ENCODE measurements around the gene ABHD14A. TPM values are rescaled to one million over a fixed set of nuclear protein-coding genes. Genes with fewer than 3 reads are reported as not detected.

Gene ABHD14A
- polyA plus RNA-seq, 2 of the 4 experiments (the other 2 are of a cell fraction) = 6.3 to 9.5 TPM

DNA sequence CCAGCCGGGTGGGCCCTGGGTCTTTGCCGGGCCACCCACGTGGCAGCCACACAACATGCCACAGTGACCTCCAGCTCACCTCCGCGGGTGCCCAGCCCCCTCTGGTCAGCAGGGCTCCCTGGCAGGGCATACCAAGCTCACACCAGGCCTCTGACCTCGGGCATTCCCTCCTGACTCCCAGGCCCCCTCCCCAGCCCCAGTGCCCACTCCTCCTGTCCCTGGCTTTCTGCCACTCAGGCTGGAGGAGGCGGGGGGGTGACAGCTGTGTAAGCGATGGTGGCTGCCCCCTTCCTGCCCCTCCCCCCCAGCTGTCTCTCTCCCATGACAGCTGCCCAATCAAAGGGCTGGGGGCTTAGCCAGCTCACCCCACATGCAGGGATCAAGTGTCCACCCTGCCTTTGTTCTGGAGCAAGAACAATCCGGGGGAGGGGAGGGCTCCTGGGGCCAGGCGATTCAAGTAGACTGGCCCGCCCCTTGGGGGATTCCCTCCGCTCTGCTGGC lies 10.9 kb upstream of the ABHD14A start:
- no peak overlapping the region for H3K4me3 ChIP-seq
- ATAC-seq (no peak), DNase-seq (ENCODE audit: low read depth in 1 of 2, low spot score in 1 of 2) (no peak), FAIRE-seq (no peak)
- H3K4me2 ChIP-seq = no peak overlapping the region
- no peak for TF ChIP-seq EHMT2 (IDR thresholded peaks at IDR 0.05; ENCODE audit: low read depth)
- no peak for TF ChIP-seq HEYL (CRISPR knock-in tag; IDR thresholded peaks at IDR 0.05)
- no peak for TF ChIP-seq ZNF302 (CRISPR knock-in tag; IDR thresholded peaks at IDR 0.05)
- TF ChIP-seq USF2 (IDR thresholded peaks at IDR 0.05) = no peak
- no peak for TF ChIP-seq MAZ (IDR thresholded peaks at IDR 0.05; ENCODE audit: borderline replicate concordance, low read depth, low read length)
- no peak for TF ChIP-seq CBX2 (IDR thresholded peaks at IDR 0.05; ENCODE audit: borderline replicate concordance, low read depth)
- TF ChIP-seq RNF2 (IDR thresholded peaks at IDR 0.05; ENCODE audit: borderline replicate concordance, low read depth) = no peak
- TF ChIP-seq CHD4 (IDR thresholded peaks at IDR 0.05; ENCODE audit: borderline replicate concordance) = no peak
- peaks cover 13% of the 10 kb centered on the region for H3K4me1 ChIP-seq
- H3K27ac ChIP-seq = no peak overlapping the region
- POLR2A ChIA-PET = no interaction called here
- CTCF ChIA-PET = interaction anchor here (1.1 to 5.4 kb wide), 3 partner anchors 10 to 21 kb away, joined by 3 to 36 read pairs (median 12); partner anchors contain the start of genes ABHD14A, ABHD14B, ACY1 and PARP3
- WGBS (ENCODE audit: missing lambda C conversion rate) = 72% methylated on average over 10 of the region's 12 CpGs
- H3K9me3 ChIP-seq = no peaks in the 10 kb centered on the region

GRCh38 chr3:51964521-51964920 lies 10.3 kb upstream of the ABHD14A start:
- no peak for ATAC-seq
- DNase-seq (ENCODE audit: low read depth in 1 of 2, low spot score in 1 of 2) = no peak
- H3K4me3 ChIP-seq = no peak overlapping the region
- H3K9me3 ChIP-seq = no peaks in the 10 kb centered on the region
- no peak for FAIRE-seq
- TF ChIP-seq CBX2 (IDR thresholded peaks at IDR 0.05; ENCODE audit: borderline replicate concordance, low read depth) (no peak), PBX3 (IDR thresholded peaks at IDR 0.05) (no peak), KDM5A (IDR thresholded peaks at IDR 0.05) (no peak), ZSCAN20 (CRISPR knock-in tag; IDR thresholded peaks at IDR 0.05) (no peak), EP300 (IDR thresholded peaks at IDR 0.05) (no peak), ESRRA (IDR thresholded peaks at IDR 0.05; ENCODE audit: borderline replicate concordance, low read length) (no peak), RARB (CRISPR knock-in tag; IDR thresholded peaks at IDR 0.05) (no peak), NPAS2 (CRISPR knock-in tag; IDR thresholded peaks at IDR 0.05; ENCODE audit: borderline replicate concordance) (no peak), RCOR1 (IDR thresholded peaks at IDR 0.05; ENCODE audit: low read depth, low read length) (no peak), BHLHE40 (IDR thresholded peaks at IDR 0.05; ENCODE audit: low read depth, low read length) (no peak), NFE2L2 (conservative IDR thresholded peaks at IDR 0.05; ENCODE audit: low read length) (no peak)
- no peak overlapping the region for H3K4me2 ChIP-seq
- peaks cover 13% of the 10 kb centered on the region for H3K4me1 ChIP-seq
- POLR2A ChIA-PET = no interaction called here
- no peak overlapping the region for H3K27ac ChIP-seq
- 40% methylated on average over 1 of the region's 4 CpGs for WGBS (ENCODE audit: missing lambda C conversion rate)
- CTCF ChIA-PET = interaction anchor here (1.6 to 5.4 kb wide), 3 partner anchors 10 to 23 kb away, joined by 6 to 36 read pairs (median 12); partner anchors contain the start of genes ABHD14A, ABHD14B, PARP3 and RRP9

- no peaks in the 10 kb centered on the region for H3K9me3 ChIP-seq
- peak overlapping the region; percentile 84; the same call in 2 of the 3 replicates for H3K4me2 ChIP-seq
- ChIA-PET CTCF (interaction anchor here (1.3 to 5.0 kb wide), 5 partner anchors 11 to 24 kb away, joined by 3 to 37 read pairs (median 6); partner anchors contain the start of genes PARP3 and RRP9), POLR2A (no interaction called here)
- no peak for DNase-seq (ENCODE audit: low read depth in 1 of 2, low spot score in 1 of 2)
- no peak overlapping the region for H3K4me3 ChIP-seq
- peaks cover 13% of the 10 kb centered on the region for H3K4me1 ChIP-seq
- FAIRE-seq = no peak
- ATAC-seq = no peak
- WGBS (ENCODE audit: missing lambda C conversion rate) = 80% methylated on average over 1 of the region's 2 CpGs
- no peak for TF ChIP-seq CBX2 (IDR thresholded peaks at IDR 0.05; ENCODE audit: borderline replicate concordance, low read depth)
- TF ChIP-seq BHLHE40 (IDR thresholded peaks at IDR 0.05; ENCODE audit: low read depth, low read length) = no peak
- TF ChIP-seq FOSL2 (IDR thresholded peaks at IDR 0.05) = no peak
- no peak for TF ChIP-seq FOSL2 (CRISPR knock-in tag; IDR thresholded peaks at IDR 0.05)
- TF ChIP-seq POLR2A (IDR thresholded peaks at IDR 0.05; ENCODE audit: low read length) = no peak
- no peak for TF ChIP-seq GATA3 (IDR thresholded peaks at IDR 0.05; ENCODE audit: borderline replicate concordance)
- TF ChIP-seq NFE2L2 (conservative IDR thresholded peaks at IDR 0.05; ENCODE audit: low read length) = no peak
- no peak for TF ChIP-seq ESRRA (IDR thresholded peaks at IDR 0.05; ENCODE audit: borderline replicate concordance, low read length)
- no peak for TF ChIP-seq NR3C1 (IDR thresholded peaks at IDR 0.05)
- no peak for TF ChIP-seq EHMT2 (IDR thresholded peaks at IDR 0.05; ENCODE audit: low read depth)
- no peak for TF ChIP-seq CHD4 (IDR thresholded peaks at IDR 0.05; ENCODE audit: borderline replicate concordance)
- TF ChIP-seq, protein P1, sequence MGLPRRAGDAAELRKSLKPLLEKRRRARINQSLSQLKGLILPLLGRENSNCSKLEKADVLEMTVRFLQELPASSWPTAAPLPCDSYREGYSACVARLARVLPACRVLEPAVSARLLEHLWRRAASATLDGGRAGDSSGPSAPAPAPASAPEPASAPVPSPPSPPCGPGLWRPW (IDR thresholded peaks at IDR 0.05) = no peak
- TF ChIP-seq HMGXB4 (CRISPR knock-in tag; IDR thresholded peaks at IDR 0.05; ENCODE audit: borderline replicate concordance) = no peak
- no peak for TF ChIP-seq JUNB (IDR thresholded peaks at IDR 0.05)
- TF ChIP-seq MYC (IDR thresholded peaks at IDR 0.05; ENCODE audit: borderline replicate concordance, low read length) = no peak
- no peak for TF ChIP-seq TP53 (CRISPR knock-in tag; IDR thresholded peaks at IDR 0.05)
- no peak overlapping the region; a peak in 1 of 6 replicates for H3K27ac ChIP-seq
Observed at GRCh38 chr3:51966016-51966415, 8.8 kb upstream of the ABHD14A start.
